ENCODE results near the gene PORCN. TPM values are rescaled to one million over a fixed set of nuclear protein-coding genes. Genes with fewer than 3 reads are reported as not detected.

PORCN gene
- total and polyA plus RNA-seq, 2 experiments from 2014 or later: 20.1 to 24.2 TPM

DNA sequence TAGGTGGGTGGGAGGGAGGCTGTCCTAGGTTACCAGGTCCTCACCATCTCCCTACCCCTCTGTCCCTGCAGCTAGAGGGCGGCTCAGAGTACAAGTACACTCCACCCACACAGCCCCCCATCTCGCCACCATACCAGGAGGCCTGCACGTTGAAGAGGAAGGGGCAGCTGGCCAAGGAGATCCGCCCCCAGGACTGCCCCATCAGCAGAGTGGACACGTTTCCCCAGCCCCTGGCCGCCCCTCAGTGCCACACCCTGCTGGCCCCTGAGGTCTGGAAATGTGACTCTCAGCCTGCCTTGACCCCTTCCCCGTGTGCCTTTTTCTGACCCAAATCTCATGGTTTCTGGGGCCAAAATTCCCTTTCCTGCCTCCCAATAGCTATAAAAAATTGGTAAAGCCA, 26.3 kb upstream of the PORCN start:
- no peaks in the 10 kb centered on the region for H3K36me3 ChIP-seq
- no peaks in the 10 kb centered on the region for H3K4me1 ChIP-seq (ENCODE audit: low read depth)
- H3K27ac ChIP-seq: no peak overlapping the region
- DNase-seq (ENCODE audit: low read depth in 1 of 2, low spot score in 1 of 2): no peak
- no peak overlapping the region for H3K4me3 ChIP-seq
- no peaks in the 10 kb centered on the region for H3K27me3 ChIP-seq
- TF ChIP-seq, protein P1, sequence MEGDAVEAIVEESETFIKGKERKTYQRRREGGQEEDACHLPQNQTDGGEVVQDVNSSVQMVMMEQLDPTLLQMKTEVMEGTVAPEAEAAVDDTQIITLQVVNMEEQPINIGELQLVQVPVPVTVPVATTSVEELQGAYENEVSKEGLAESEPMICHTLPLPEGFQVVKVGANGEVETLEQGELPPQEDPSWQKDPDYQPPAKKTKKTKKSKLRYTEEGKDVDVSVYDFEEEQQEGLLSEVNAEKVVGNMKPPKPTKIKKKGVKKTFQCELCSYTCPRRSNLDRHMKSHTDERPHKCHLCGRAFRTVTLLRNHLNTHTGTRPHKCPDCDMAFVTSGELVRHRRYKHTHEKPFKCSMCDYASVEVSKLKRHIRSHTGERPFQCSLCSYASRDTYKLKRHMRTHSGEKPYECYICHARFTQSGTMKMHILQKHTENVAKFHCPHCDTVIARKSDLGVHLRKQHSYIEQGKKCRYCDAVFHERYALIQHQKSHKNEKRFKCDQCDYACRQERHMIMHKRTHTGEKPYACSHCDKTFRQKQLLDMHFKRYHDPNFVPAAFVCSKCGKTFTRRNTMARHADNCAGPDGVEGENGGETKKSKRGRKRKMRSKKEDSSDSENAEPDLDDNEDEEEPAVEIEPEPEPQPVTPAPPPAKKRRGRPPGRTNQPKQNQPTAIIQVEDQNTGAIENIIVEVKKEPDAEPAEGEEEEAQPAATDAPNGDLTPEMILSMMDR (IDR thresholded peaks at IDR 0.05; ENCODE audit: low read depth, low read length): no peak
- H3K9me3 ChIP-seq (ENCODE audit: low read depth): no peaks in the 10 kb centered on the region

DNA sequence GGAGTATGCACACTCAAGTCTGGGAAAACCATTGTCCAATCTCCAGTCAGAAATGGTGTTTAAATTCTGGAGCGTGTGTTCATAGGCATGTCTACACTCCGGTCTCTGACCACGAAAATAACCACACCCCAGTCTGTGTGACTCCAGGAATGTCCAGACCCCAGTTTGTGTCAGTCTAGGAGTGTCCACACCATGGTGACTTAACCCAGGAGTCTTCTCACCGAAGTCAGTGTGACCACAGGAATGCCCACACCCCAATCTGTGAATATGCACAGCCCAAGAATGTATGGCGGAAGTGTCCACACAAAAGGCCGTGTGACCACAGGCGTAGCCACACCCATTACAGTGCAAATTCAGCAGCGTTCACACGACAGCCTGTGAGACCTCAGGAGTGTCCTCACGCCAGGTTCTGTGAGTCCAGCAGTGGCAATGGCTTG, 21.4 kb upstream of the PORCN start:
- DNase-seq (ENCODE audit: low read depth in 1 of 2, low spot score in 1 of 2): peak in 1 of 2 donors; percentile 90

DNA sequence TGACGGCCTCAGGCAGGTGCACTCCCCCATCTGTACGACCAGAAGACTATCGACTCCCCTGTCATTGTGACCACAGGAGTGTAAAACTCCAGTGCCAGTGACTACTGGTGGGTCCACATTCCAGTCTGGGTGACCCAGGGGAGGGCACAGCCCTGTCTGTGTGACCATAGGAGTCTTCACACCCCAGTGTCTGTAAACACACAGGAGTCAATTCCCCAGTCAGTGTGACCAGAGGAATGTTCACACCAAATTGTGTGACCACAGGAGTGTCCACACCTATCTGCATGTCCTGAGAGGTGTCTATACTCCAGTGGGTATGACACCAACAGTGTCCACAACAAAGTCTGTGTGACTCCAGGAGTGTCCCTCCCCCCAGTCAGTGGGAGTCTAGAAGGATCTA, 20.8 kb upstream of the PORCN start:
- H3K27ac ChIP-seq: no peak overlapping the region
- TF ChIP-seq, protein P1 (IDR thresholded peaks at IDR 0.05; ENCODE audit: low read depth, low read length): no peak
- DNase-seq (ENCODE audit: low read depth in 1 of 2, low spot score in 1 of 2): no peak
- no peaks in the 10 kb centered on the region for H3K27me3 ChIP-seq
- H3K4me3 ChIP-seq: no peak overlapping the region
- H3K36me3 ChIP-seq: no peaks in the 10 kb centered on the region
- H3K4me1 ChIP-seq (ENCODE audit: low read depth): no peaks in the 10 kb centered on the region
- no peaks in the 10 kb centered on the region for H3K9me3 ChIP-seq (ENCODE audit: low read depth)

More for the DNA sequence above, 21.4 kb upstream of the PORCN start:
- no peaks in the 10 kb centered on the region for H3K4me1 ChIP-seq (ENCODE audit: low read depth)
- H3K9me3 ChIP-seq (ENCODE audit: low read depth): no peaks in the 10 kb centered on the region
- no peaks in the 10 kb centered on the region for H3K27me3 ChIP-seq
- no peak overlapping the region for H3K4me3 ChIP-seq
- no peak overlapping the region for H3K27ac ChIP-seq
- TF ChIP-seq, protein P1 (IDR thresholded peaks at IDR 0.05; ENCODE audit: low read depth, low read length): no peak
- no peaks in the 10 kb centered on the region for H3K36me3 ChIP-seq

DNA sequence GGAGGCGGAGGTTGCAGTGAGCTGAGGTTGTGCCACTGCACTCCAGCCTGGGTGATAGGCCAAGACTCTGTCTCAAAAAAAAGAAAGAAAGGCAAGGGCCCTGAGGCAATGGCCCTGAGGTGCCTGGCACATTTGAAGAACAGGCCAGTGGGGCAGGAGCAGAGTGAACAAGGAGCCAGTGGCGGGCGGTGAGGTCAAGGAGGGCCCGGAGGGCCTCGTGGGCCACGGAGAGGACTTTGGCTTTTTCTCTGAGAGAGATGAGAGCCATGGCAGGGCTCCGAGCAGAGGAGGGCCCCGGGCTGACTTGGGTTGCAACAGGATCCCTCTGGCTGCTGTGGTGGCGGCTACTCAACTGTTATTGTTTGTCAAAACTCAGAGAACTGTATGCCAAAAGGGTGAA, 19.5 kb upstream of the PORCN start:
- no peaks in the 10 kb centered on the region for H3K36me3 ChIP-seq
- no peak overlapping the region for H3K27ac ChIP-seq
- no peaks in the 10 kb centered on the region for H3K9me3 ChIP-seq (ENCODE audit: low read depth)
- no peaks in the 10 kb centered on the region for H3K27me3 ChIP-seq
- TF ChIP-seq, protein P1 (IDR thresholded peaks at IDR 0.05; ENCODE audit: low read depth, low read length): no peak
- no peaks in the 10 kb centered on the region for H3K4me1 ChIP-seq (ENCODE audit: low read depth)
- no peak for DNase-seq (ENCODE audit: low read depth in 1 of 2, low spot score in 1 of 2)
- no peak overlapping the region for H3K4me3 ChIP-seq

DNA sequence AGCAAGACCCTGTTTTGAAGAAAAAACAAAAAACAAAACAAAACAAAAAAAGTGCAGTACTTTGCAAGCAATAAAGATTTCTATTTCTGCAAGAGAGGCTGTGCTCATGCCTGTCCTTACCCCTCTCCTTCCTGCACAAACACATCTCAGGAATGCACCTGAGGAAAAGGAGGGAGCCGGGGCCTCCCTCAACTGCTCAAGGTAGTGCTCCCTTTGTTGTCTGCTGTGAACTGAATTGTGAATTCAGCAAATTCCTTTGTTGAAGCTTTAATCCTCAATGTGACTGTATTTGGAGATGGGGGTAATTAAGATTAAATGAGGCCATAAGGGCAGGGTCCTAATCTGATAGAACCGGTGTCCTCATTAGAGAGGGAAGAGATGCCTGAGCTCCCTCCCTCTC, 18.9 kb upstream of the PORCN start:
- no peaks in the 10 kb centered on the region for H3K4me1 ChIP-seq (ENCODE audit: low read depth)
- no peak overlapping the region for H3K27ac ChIP-seq
- no peaks in the 10 kb centered on the region for H3K9me3 ChIP-seq (ENCODE audit: low read depth)
- H3K36me3 ChIP-seq: no peaks in the 10 kb centered on the region
- no peak overlapping the region for H3K4me3 ChIP-seq
- no peak for DNase-seq (ENCODE audit: low read depth in 1 of 2, low spot score in 1 of 2)
- TF ChIP-seq, protein P1 (IDR thresholded peaks at IDR 0.05; ENCODE audit: low read depth, low read length): no peak
- H3K27me3 ChIP-seq: no peaks in the 10 kb centered on the region

DNA sequence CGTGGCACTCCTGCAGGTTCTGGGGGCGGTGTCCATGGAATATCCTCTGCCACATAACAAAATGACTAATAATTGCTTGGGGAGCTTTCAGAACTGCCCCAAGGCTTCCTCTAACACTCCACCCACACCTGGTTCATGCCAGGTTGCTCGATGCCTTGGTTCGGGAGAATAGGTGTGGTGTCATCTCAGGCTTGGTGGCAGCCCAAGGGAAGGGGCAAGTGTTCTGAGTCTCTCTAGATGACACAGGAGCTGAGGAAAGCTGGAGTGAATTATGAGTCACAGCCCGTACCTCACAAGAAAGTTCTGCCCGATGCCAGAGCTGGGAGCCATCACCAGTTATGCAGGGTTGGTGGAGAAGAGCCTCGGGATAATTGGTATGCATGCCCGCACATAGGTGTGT, 18.1 kb upstream of the PORCN start:
- H3K9me3 ChIP-seq (ENCODE audit: low read depth): no peaks in the 10 kb centered on the region
- H3K36me3 ChIP-seq: no peaks in the 10 kb centered on the region
- no peaks in the 10 kb centered on the region for H3K4me1 ChIP-seq (ENCODE audit: low read depth)
- no peak for DNase-seq (ENCODE audit: low read depth in 1 of 2, low spot score in 1 of 2)
- TF ChIP-seq, protein P1 (IDR thresholded peaks at IDR 0.05; ENCODE audit: low read depth, low read length): no peak
- H3K4me3 ChIP-seq: no peak overlapping the region
- no peak overlapping the region for H3K27ac ChIP-seq
- H3K27me3 ChIP-seq: no peaks in the 10 kb centered on the region
